ENCODE measurements around the gene MEGF6. TPM values are rescaled to one million over a fixed set of nuclear protein-coding genes. Genes with fewer than 3 reads are reported as not detected.

MEGF6 gene
- total RNA-seq, 5 donors from 2014 or later (not counting 1 experiment from before 2014, with no cell fraction given): 63.3 to 213 (median 193) TPM

DNA sequence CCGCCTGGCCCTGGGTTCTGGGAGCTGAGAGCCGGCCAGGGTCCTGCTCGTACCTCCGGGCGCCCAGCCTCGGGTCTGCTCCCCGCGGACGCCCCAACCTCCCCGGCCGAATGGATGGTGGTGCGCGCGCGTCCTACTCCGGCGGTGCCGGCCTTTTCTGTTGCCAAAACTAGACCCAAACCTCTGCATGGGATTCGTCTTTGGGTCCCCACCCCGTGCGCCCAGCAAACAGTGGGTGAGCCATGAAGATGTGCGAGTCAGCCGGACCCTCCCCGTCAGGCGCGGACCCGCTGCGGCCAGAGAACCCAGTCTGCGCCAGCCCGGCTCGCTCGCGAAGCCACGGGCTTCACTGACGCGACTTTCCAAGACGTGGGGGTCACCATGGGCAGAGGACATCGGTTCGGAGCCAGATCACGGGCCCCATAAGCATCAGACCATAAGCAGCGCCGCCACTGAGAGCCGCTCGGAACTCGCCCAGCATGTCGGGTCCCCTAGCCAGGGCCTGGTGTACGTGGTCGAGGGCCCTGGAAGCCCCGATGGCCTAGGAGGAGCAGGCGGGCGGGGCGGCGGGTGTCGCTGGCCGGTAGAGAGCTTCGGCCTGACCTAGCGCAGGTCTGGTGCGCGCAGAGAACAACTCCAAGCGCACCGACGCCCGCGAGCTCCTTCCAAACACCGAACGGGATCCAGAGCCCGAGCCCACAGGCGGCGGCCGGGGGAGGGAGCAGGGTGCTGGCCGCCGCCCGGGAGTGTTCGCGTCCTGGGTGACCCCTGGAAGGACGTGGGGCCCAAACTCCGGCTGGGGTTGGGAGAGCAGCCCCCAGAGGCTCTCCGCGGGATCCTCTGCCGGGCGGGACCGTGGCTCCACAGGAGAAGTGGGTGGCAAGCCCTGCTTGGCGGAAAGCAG, 40.0 kb upstream of the MEGF6 start:
- peaks cover 30 to 44% of the 10 kb centered on the region in 2 donors for H3K27me3 Mint-ChIP-seq
- DNase-seq (peak in 3 of 35 experiments; percentile 26 to 31 (median 27)), ATAC-seq (replicated peaks in 1 of 4) (no peak)
- H3K27ac Mint-ChIP-seq: no peak overlapping the region
- Histone ChIP-seq H3K9me3 (no peaks in the 10 kb centered on the region), H3K27ac (ENCODE audit: low read length) (no peak overlapping the region), H3K27me3 (replicated peaks in 1 of 2; ENCODE audit: control insufficient read depth in 2 of 2, extremely low read depth in 1 of 2, insufficient read depth in 2 of 2, low read length in 1 of 2) (peaks cover 10 to 45% of the 10 kb centered on the region in 2 experiments), H3K4me1 (ENCODE audit: control insufficient read depth in 1 of 2, extremely low read depth in 1 of 2, insufficient read depth in 2 of 2, low read length in 2 of 2) (peaks cover 14 to 35% of the 10 kb centered on the region in 2 experiments), H3K36me3 (ENCODE audit: control insufficient read depth in 2 of 2, extremely low read depth in 1 of 2, insufficient read depth in 1 of 2, low read length in 1 of 2) (peaks cover 0 to 10% of the 10 kb centered on the region in 2 donors), H3K4me3 (ENCODE audit: control insufficient read depth in 1 of 2, extremely low read depth in 1 of 2, low read length in 1 of 2) (peak overlapping the region in 1 of 2 donors; percentile 27)
- H3K4me1 Mint-ChIP-seq: peaks cover 23 to 29% (median 26%) of the 10 kb centered on the region in 3 donors
- CTCF ChIA-PET: no interaction called here
- peaks cover 13% of the 10 kb centered on the region for H3K36me3 Mint-ChIP-seq
- H3K9me3 Mint-ChIP-seq: no peaks in the 10 kb centered on the region
- POLR2A ChIA-PET: no interaction called here
- 19% methylated on average over 73 of the region's 83 CpGs for WGBS (ENCODE audit: insufficient coverage)
- H3K4me3 Mint-ChIP-seq: peak overlapping the region; percentile 50 to 73 (median 56)

DNA sequence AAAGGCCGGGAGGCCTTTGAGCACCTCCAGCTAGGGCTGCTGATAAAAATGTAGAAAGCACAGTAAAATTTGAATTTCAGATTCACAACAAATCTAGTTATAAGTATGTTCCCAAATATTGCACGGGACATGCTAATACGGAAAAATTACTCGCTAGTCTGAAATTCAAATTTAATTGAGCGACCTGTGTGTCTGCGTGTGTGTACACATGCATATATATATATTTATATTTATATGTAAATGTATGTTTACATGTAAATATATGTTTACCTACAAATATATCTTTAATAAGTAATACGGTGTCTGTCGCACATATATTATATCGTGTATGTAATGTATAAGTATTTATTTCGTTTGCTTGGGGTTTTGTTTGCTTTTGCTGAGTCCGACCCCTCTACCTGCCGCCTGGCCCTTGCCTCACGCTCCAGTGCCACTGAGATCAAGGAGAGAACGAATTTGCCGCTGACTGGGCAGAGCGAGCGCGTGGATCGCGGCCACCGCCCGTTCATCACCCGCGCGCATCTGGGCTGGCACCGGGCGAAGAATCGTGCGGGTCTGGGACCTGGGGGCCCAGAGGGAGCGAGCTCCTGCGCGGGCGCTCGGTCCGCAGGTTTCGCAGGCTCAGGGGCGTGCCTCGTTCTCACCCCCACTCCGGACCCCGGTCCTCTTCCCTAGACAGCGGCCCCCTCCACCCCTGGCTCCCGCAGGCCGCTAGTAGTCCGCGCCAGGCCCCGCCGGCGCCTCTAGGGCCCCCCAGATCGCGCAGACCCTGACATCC, 39.1 kb upstream of the MEGF6 start:
- Histone ChIP-seq H3K27ac (ENCODE audit: low read length) (no peak overlapping the region), H3K4me3 (ENCODE audit: control insufficient read depth in 1 of 2, extremely low read depth in 1 of 2, low read length in 1 of 2) (peak overlapping the region; percentile 58 to 65), H3K4me1 (ENCODE audit: control insufficient read depth in 1 of 2, extremely low read depth in 1 of 2, insufficient read depth in 2 of 2, low read length in 2 of 2) (peaks cover 14 to 35% of the 10 kb centered on the region in 2 experiments), H3K27me3 (replicated peaks in 1 of 2; ENCODE audit: control insufficient read depth in 2 of 2, extremely low read depth in 1 of 2, insufficient read depth in 2 of 2, low read length in 1 of 2) (peaks cover 10 to 45% of the 10 kb centered on the region in 2 experiments), H3K36me3 (ENCODE audit: control insufficient read depth in 2 of 2, extremely low read depth in 1 of 2, insufficient read depth in 1 of 2, low read length in 1 of 2) (peaks cover 0 to 18% of the 10 kb centered on the region in 2 donors), H3K9me3 (no peaks in the 10 kb centered on the region)
- peak overlapping the region; percentile 34 to 63 for H3K27ac Mint-ChIP-seq
- POLR2A ChIA-PET: no interaction called here
- H3K27me3 Mint-ChIP-seq: peaks cover 22 to 36% of the 10 kb centered on the region in 2 donors
- 22% methylated on average over 41 of the region's 50 CpGs for WGBS (ENCODE audit: insufficient coverage)
- peaks cover 23 to 29% (median 26%) of the 10 kb centered on the region in 3 donors for H3K4me1 Mint-ChIP-seq
- no peaks in the 10 kb centered on the region for H3K9me3 Mint-ChIP-seq
- peaks cover 20% of the 10 kb centered on the region for H3K36me3 Mint-ChIP-seq
- CTCF ChIA-PET: no interaction called here
- ATAC-seq (replicated peaks in 1 of 4) (no peak), DNase-seq (peak in 3 of 35 experiments; percentile 8 to 20 (median 18))
- peak overlapping the region; percentile 73 to 81 (median 79) for H3K4me3 Mint-ChIP-seq

GRCh38 chr1:3649342-3650247, 38.3 kb upstream of the MEGF6 start, which contains the start of gene WRAP73:
Gene WRAP73 (minus strand): TSS chr1:3650103. CDS start chr1:3649999, 104 bp downstream.
- Histone ChIP-seq H3K4me1 (ENCODE audit: control insufficient read depth in 1 of 2, extremely low read depth in 1 of 2, insufficient read depth in 2 of 2, low read length in 2 of 2) (peaks cover 14 to 35% of the 10 kb centered on the region in 2 experiments), H3K36me3 (ENCODE audit: control insufficient read depth in 2 of 2, extremely low read depth in 1 of 2, insufficient read depth in 1 of 2, low read length in 1 of 2) (peaks cover 0 to 19% of the 10 kb centered on the region in 2 donors), H3K4me3 (ENCODE audit: control insufficient read depth in 1 of 2, extremely low read depth in 1 of 2, low read length in 1 of 2) (peak within 1 kb of the TSS; percentile 58 to 65), H3K27me3 (replicated peaks in 1 of 2; ENCODE audit: control insufficient read depth in 2 of 2, extremely low read depth in 1 of 2, insufficient read depth in 2 of 2, low read length in 1 of 2) (peaks cover 10 to 38% of the 10 kb centered on the region in 2 experiments), H3K9me3 (no peaks in the 10 kb centered on the region), H3K27ac (ENCODE audit: low read length) (no peak within 1 kb of the TSS)
- Mint-ChIP-seq H3K27me3 (peaks cover 19 to 28% of the 10 kb centered on the region in 2 donors), H3K36me3 (peaks cover 25% of the 10 kb centered on the region), H3K27ac (peak within 1 kb of the TSS; percentile 34 to 63), H3K4me3 (peak within 1 kb of the TSS; percentile 73 to 81 (median 79)), H3K9me3 (no peaks in the 10 kb centered on the region), H3K4me1 (peaks cover 23 to 29% (median 26%) of the 10 kb centered on the region in 3 donors)
- POLR2A ChIA-PET: no interaction called here
- whole genome bisulfite sequencing (ENCODE audit: insufficient coverage): 4% methylated on average over 59 of the region's 60 CpGs
- CTCF ChIA-PET: no interaction called here
- peak; percentile 96 to 98 (median 96) for ATAC-seq (replicated peaks in 1 of 4)
- peak; percentile 74 to 94 (median 84) for DNase-seq

DNA sequence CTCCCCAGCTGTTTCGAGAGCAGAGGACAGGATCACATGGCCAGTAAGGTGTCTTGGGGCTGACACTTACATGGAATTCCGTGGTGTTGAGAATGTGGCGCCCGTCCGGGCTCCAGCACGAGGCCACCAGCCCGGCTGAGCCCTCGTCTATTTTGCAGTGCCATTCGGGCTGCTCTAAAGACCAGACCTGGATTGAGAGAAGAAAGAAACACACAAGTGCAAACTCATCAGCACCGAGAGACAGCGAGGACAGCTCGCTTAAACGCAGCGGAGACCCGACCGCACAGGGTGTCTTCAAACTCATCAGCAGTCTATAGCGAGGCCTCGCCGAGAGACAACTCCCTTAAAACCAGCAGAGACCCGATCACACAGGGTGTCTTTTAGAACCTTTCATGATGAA, 35.3 kb upstream of the MEGF6 start:
- Histone ChIP-seq H3K27ac (ENCODE audit: low read length) (no peak overlapping the region), H3K4me3 (ENCODE audit: control insufficient read depth in 1 of 2, extremely low read depth in 1 of 2, low read length in 1 of 2) (no peak overlapping the region), H3K36me3 (ENCODE audit: control insufficient read depth in 2 of 2, extremely low read depth in 1 of 2, insufficient read depth in 1 of 2, low read length in 1 of 2) (peaks cover 0 to 30% of the 10 kb centered on the region in 2 donors), H3K27me3 (replicated peaks in 1 of 2; ENCODE audit: control insufficient read depth in 2 of 2, extremely low read depth in 1 of 2, insufficient read depth in 2 of 2, low read length in 1 of 2) (peaks cover 0 to 13% of the 10 kb centered on the region in 2 experiments), H3K4me1 (ENCODE audit: control insufficient read depth in 1 of 2, extremely low read depth in 1 of 2, insufficient read depth in 2 of 2, low read length in 2 of 2) (peaks cover 14 to 25% of the 10 kb centered on the region in 2 experiments), H3K9me3 (no peaks in the 10 kb centered on the region)
- 98% methylated on average over 10 of the region's 20 CpGs for WGBS (ENCODE audit: insufficient coverage)
- Mint-ChIP-seq H3K9me3 (no peaks in the 10 kb centered on the region), H3K27ac (no peak overlapping the region), H3K4me3 (no peak overlapping the region), H3K4me1 (peaks cover 23 to 28% (median 26%) of the 10 kb centered on the region in 3 donors), H3K36me3 (peaks cover 40% of the 10 kb centered on the region), H3K27me3 (peaks cover 3 to 11% of the 10 kb centered on the region in 2 donors)
- no peak for ATAC-seq (replicated peaks in 1 of 4)
- no peak for DNase-seq
- ChIA-PET POLR2A (no interaction called here), CTCF (interaction anchor here (0.6 to 1.0 kb wide), 2 partner anchors 26 to 200 kb away, joined by 3 read pairs; no protein-coding TSS in a partner anchor)

DNA sequence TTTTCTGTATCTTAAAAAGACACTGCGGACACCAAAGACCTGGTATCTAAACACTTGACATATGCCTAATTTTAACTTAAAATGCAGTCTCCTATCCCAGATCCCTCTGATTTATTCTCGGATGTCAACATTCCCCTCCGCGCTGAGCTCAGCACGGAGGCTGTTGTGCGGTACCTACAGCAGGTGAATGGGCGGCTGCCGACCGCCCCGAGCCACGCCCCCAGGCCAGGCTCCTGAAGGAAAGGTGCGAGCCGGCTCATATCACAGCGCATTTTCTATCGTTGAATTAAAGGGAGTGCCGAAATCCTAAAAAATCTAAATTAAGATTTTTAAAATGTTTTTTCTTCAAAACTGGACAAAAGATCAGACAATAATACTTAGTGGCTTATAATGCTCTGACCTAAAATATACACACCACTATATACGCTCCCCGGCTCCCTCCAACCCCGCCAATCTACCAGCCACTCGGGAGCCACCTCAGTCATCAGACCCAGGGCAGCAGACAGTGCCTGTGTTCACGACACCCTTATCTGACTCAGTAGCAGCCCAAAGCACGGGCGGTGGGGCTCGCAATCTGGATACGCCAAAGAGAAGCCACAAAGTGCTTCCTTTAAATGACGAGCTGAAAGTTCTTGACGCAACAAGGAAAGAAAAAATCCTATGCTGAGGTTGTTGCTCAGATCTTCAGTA, 34.5 kb upstream of the MEGF6 start:
- ChIA-PET CTCF (interaction anchor here in 1 of 2 donors (1.0 kb wide), 1 partner anchor 25 kb away, joined by 3 read pairs; no protein-coding TSS in a partner anchor), POLR2A (no interaction called here)
- no peak overlapping the region for H3K4me3 Mint-ChIP-seq
- peaks cover 0 to 4% of the 10 kb centered on the region in 2 donors for H3K27me3 Mint-ChIP-seq
- Histone ChIP-seq H3K27ac (ENCODE audit: low read length) (no peak overlapping the region), H3K27me3 (replicated peaks in 1 of 2; ENCODE audit: control insufficient read depth in 2 of 2, extremely low read depth in 1 of 2, insufficient read depth in 2 of 2, low read length in 1 of 2) (peaks cover 0 to 5% of the 10 kb centered on the region in 2 experiments), H3K36me3 (ENCODE audit: control insufficient read depth in 2 of 2, extremely low read depth in 1 of 2, insufficient read depth in 1 of 2, low read length in 1 of 2) (peaks cover 3 to 30% of the 10 kb centered on the region in 2 donors), H3K4me1 (ENCODE audit: control insufficient read depth in 1 of 2, extremely low read depth in 1 of 2, insufficient read depth in 2 of 2, low read length in 2 of 2) (peaks cover 10 to 17% of the 10 kb centered on the region in 2 experiments), H3K4me3 (ENCODE audit: control insufficient read depth in 1 of 2, extremely low read depth in 1 of 2, low read length in 1 of 2) (no peak overlapping the region), H3K9me3 (no peaks in the 10 kb centered on the region)
- DNase-seq: no peak
- H3K36me3 Mint-ChIP-seq: peaks cover 41% of the 10 kb centered on the region
- 99% methylated on average over 14 of the region's 27 CpGs for WGBS (ENCODE audit: insufficient coverage)
- H3K9me3 Mint-ChIP-seq: no peaks in the 10 kb centered on the region
- H3K4me1 Mint-ChIP-seq: peaks cover 18 to 23% (median 22%) of the 10 kb centered on the region in 3 donors
- no peak overlapping the region for H3K27ac Mint-ChIP-seq
- ATAC-seq (replicated peaks in 1 of 4): no peak
